Calu3 (cell line): ENCODE results near the gene GDPGP1. TPM values are rescaled to one million over a fixed set of nuclear protein-coding genes. Genes with fewer than 3 reads are reported as not detected.

ENCODE experiments used
- BruUV-seq: library from RNA; stranded (reverse); fragments of 400-500 nt; replicated peaks from 2 replicates; lab custom pipeline; 2021; lab: Mats Ljungman, UMichigan
- CTCF ChIA-PET: fragments of 300-600 bp; sonication (Branson Sonifier 250); formaldehyde crosslinking; loops from one replicate; lab custom pipeline; 2022; ENCODE audit warnings: antibody characterized with exemption; lab: Charles Lee
- DNase-seq: peaks from one replicate; pipeline ENCODE4 v3.0.0; 2022
- H3K27ac Mint-ChIP-seq: one replicate; pipeline ENCODE4 v1.8.0; 2022; ENCODE audit warnings: mixed read lengths; ENCODE audit not compliant: unreplicated experiment
- H3K27me3 Mint-ChIP-seq: one replicate; pipeline ENCODE4 v1.8.0; 2022; ENCODE audit warnings: mixed read lengths; ENCODE audit not compliant: unreplicated experiment
- H3K36me3 Mint-ChIP-seq: one replicate; pipeline ENCODE4 v1.8.0; 2022; ENCODE audit warnings: mild to moderate bottlenecking, moderate library complexity, mixed read lengths; ENCODE audit not compliant: insufficient read depth, unreplicated experiment
- H3K4me1 Mint-ChIP-seq: one replicate; pipeline ENCODE4 v1.8.0; 2022; ENCODE audit warnings: mild to moderate bottlenecking, low read depth, mixed read lengths; ENCODE audit not compliant: unreplicated experiment
- H3K4me3 Mint-ChIP-seq: one replicate; pipeline ENCODE4 v1.8.0; 2022; ENCODE audit warnings: mild to moderate bottlenecking, low read depth, moderate library complexity, mixed read lengths; ENCODE audit not compliant: unreplicated experiment
- H3K9me3 Mint-ChIP-seq: one replicate; pipeline ENCODE4 v1.8.0; 2022; ENCODE audit warnings: low read depth, mixed read lengths; ENCODE audit not compliant: unreplicated experiment
- intact Hi-C: fragments of 100-400 bp; cut with micrococcal nuclease; formaldehyde crosslinking; loops from one replicate; pipeline ENCODE4 v1.10.0; 2022; ENCODE audit not compliant: unreplicated experiment
- total RNA-seq: library from RNA; stranded (reverse); gene quantifications from 2 replicates; pipeline ENCODE4 v1.2.3, GENCODE V29; 2022
- TF ChIP-seq, protein P1 (sequence below): fragments of 200-600 bp; IDR thresholded peaks from one replicate; pipeline ENCODE4 v1.8.0; 2022; ENCODE audit warnings: antibody characterized with exemption; ENCODE audit not compliant: unreplicated experiment

The GDPGP1 gene
- total RNA-seq, 1 experiment from 2014 or later, result 20.3 TPM

DNA sequence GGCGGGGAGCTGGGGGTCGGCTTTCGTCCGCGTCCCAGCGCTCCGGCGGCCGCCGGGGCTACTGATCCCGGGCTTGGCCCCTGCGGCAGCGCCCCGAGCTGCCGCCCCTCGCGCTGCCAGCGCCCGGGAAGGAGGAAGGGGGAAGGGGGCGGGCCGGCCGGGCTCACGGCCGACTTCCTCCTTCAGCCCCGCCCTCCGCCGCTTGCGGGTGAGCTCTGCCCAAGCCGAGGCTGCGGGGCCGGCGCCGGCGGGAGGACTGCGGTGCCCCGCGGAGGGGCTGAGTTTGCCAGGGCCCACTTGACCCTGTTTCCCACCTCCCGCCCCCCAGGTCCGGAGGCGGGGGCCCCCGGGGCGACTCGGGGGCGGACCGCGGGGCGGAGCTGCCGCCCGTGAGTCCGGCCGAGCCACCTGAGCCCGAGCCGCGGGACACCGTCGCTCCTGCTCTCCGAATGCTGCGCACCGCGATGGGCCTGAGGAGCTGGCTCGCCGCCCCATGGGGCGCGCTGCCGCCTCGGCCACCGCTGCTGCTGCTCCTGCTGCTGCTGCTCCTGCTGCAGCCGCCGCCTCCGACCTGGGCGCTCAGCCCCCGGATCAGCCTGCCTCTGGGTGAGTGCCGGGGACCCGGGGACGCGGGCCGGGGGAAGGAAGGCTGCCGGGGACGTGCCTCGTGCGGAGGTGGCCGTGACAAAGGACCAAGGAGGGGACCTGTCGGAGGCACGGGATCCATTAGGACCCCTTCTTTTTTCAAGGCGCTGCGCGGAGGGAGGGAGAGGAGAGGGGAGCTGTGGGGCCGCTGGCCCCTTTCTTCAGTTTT lies 32.7 kb upstream of the GDPGP1 start, which contains the start of gene SEMA4B:
SEMA4B (plus strand) TSS at position 201 of the 814 bp plus-strand sequence; CDS start at position 450, 249 bp downstream.
- Mint-ChIP-seq H3K27ac (peak within 1 kb of the TSS; percentile 52), H3K4me1 (peaks cover 19% of the 10 kb centered on the region), H3K36me3 (peaks cover 30% of the 10 kb centered on the region), H3K9me3 (no peaks in the 10 kb centered on the region), H3K4me3 (peak within 1 kb of the TSS; percentile 73), H3K27me3 (no peaks in the 10 kb centered on the region)
- peak; percentile 84 for DNase-seq
- CTCF ChIA-PET, result interaction anchor here (0.6 to 3.5 kb wide), 6 partner anchors 9 to 981 kb away, joined by 3 to 13 read pairs (median 4); no protein-coding TSS in a partner anchor
- TF ChIP-seq, protein P1, sequence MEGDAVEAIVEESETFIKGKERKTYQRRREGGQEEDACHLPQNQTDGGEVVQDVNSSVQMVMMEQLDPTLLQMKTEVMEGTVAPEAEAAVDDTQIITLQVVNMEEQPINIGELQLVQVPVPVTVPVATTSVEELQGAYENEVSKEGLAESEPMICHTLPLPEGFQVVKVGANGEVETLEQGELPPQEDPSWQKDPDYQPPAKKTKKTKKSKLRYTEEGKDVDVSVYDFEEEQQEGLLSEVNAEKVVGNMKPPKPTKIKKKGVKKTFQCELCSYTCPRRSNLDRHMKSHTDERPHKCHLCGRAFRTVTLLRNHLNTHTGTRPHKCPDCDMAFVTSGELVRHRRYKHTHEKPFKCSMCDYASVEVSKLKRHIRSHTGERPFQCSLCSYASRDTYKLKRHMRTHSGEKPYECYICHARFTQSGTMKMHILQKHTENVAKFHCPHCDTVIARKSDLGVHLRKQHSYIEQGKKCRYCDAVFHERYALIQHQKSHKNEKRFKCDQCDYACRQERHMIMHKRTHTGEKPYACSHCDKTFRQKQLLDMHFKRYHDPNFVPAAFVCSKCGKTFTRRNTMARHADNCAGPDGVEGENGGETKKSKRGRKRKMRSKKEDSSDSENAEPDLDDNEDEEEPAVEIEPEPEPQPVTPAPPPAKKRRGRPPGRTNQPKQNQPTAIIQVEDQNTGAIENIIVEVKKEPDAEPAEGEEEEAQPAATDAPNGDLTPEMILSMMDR, result no peak
- no TSS peak for BruUV-seq
- intact Hi-C loops, result no loop called here

DNA sequence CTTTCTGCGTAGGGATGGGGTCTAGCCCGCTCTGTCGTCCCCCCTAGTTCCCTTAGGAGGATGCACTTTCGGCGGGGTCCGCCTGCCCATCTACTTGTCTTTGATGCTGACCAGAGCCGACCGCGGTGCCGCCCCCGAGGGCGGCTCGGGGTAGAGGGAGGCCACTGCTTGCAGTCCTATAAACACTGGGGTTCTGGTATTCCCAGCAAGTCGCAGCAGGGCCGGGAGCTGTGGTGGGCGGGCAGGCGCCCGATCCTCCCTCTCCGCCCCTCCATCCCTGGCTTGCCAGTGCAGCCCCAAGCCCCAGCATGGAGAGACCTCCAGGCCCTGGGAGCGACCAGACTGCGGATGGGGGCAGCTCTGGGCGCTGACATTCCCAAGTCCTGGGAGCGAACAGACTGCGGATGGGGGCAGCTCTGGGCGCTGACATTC lies 32.0 kb upstream of the GDPGP1 start:
- Mint-ChIP-seq H3K4me1 (peaks cover 19% of the 10 kb centered on the region), H3K27me3 (no peaks in the 10 kb centered on the region), H3K36me3 (peaks cover 34% of the 10 kb centered on the region), H3K9me3 (no peaks in the 10 kb centered on the region), H3K4me3 (peak overlapping the region; percentile 73), H3K27ac (peak overlapping the region; percentile 52)
- BruUV-seq, result no TSS peak
- DNase-seq, result peak; percentile 20
- TF ChIP-seq, protein P1, result no peak
- CTCF ChIA-PET, result interaction anchor here (0.7 to 3.5 kb wide), 3 partner anchors 11 to 980 kb away, joined by 3 to 13 read pairs (median 6); no protein-coding TSS in a partner anchor
- intact Hi-C loops, result no loop called here

DNA sequence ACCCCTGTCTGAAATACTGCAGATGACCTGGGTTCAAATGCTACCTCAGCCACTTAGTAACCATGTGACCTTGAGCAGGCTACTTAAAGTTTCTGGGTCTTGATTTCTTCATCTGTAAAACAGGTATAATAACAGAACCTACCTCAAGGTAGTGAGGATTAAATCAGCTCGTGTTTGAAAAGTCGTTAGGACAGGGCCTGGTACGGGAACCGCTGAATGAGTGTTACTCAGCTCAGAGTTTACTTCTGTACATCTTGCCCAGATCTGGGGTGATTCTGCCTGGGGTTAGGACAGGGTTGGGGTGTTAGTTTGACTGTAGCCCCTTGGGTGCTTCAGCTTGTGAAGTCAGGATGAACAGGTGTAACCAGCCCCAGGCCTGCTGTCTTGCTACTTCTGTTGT lies 31.1 kb upstream of the GDPGP1 start:
- no TSS peak for BruUV-seq

DNA sequence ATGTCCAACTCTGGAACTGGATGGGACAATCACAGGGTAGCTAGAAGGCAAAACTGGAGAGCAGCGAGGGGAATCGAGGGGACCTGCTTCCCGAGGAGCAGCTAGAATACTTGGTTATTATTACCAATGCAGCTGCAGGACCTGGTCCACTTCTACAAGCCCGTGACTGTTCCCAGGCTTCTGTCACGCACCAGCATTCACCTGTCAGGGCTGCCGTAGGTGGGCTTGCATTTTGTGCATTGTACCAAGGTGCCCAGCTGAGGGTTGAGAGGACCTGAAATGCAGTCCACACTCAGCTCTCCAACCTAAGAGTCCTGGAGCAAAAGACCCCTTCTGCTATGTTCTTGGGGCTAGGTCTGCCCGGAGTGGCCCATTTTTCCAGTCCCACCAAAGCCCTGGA lies 30.5 kb upstream of the GDPGP1 start:
- intact Hi-C loops, result no loop called here
- Mint-ChIP-seq H3K9me3 (no peaks in the 10 kb centered on the region), H3K36me3 (peaks cover 43% of the 10 kb centered on the region), H3K27me3 (no peaks in the 10 kb centered on the region), H3K27ac (no peak overlapping the region), H3K4me3 (peak overlapping the region; percentile 73), H3K4me1 (peaks cover 14% of the 10 kb centered on the region)
- no peak for DNase-seq
- TF ChIP-seq, protein P1, result no peak
- CTCF ChIA-PET, result interaction anchor here (3.5 kb wide), 1 partner anchor 9 kb away, joined by 13 read pairs; no protein-coding TSS in a partner anchor
- no TSS peak for BruUV-seq

More for the DNA sequence above, 31.1 kb upstream of the GDPGP1 start:
- Mint-ChIP-seq H3K27me3 (no peaks in the 10 kb centered on the region), H3K36me3 (peaks cover 42% of the 10 kb centered on the region), H3K4me1 (peaks cover 19% of the 10 kb centered on the region), H3K4me3 (peak overlapping the region; percentile 73), H3K27ac (peak overlapping the region; percentile 52), H3K9me3 (no peaks in the 10 kb centered on the region)
- CTCF ChIA-PET, result interaction anchor here (1.3 to 3.5 kb wide), 2 partner anchors 10 to 12 kb away, joined by 6 to 13 read pairs; no protein-coding TSS in a partner anchor
- DNase-seq, result no peak
- intact Hi-C loops, result no loop called here
- TF ChIP-seq, protein P1, result no peak
